Skeletal muscle tissue (tissue), 4 donors: ENCODE results near the gene PFKFB2. TPM values are rescaled to one million over a fixed set of nuclear protein-coding genes. Genes with fewer than 3 reads are reported as not detected.

Experiments used
- H3K27ac ChIP-seq: one replicate; pipeline ENCODE4 v1.7.0; 2013; ENCODE audit warnings: mild to moderate bottlenecking, low read depth, low read length, inconsistent platforms
- H3K27me3 ChIP-seq, 3 donors: one replicate each; pipeline ENCODE4 v1.7.0; 2013; ENCODE audit warnings: low read length in 3 of 3; ENCODE audit not compliant: control insufficient read depth in 3 of 3, insufficient read depth in 3 of 3
- H3K36me3 ChIP-seq, 3 donors: one replicate each; pipeline ENCODE4 v1.7.0; 2013; ENCODE audit warnings: low read length in 3 of 3; ENCODE audit not compliant: control insufficient read depth in 3 of 3, insufficient read depth in 3 of 3
- H3K4me1 ChIP-seq, 3 donors: one replicate each; pipeline ENCODE4 v1.7.0; 2013; ENCODE audit warnings: low read length in 3 of 3, mild to moderate bottlenecking in 3 of 3; ENCODE audit not compliant: control insufficient read depth in 3 of 3, insufficient read depth in 3 of 3
- H3K4me3 ChIP-seq, 3 donors: one replicate each; pipeline ENCODE4 v1.7.0; 2013; ENCODE audit warnings: low read length in 3 of 3
- H3K9ac ChIP-seq, 3 donors: one replicate each; pipeline ENCODE4 v1.7.0; 2013; ENCODE audit warnings: low read length in 3 of 3, mild to moderate bottlenecking in 3 of 3, moderate library complexity in 2 of 3, low read depth in 1 of 3
- H3K9me3 ChIP-seq, 3 donors: one replicate each; pipeline ENCODE4 v1.7.0; 2013; ENCODE audit warnings: low read length in 3 of 3; ENCODE audit not compliant: control insufficient read depth in 3 of 3
- total RNA-seq: library from RNA; depleted of rRNA; stranded (reverse); fragments of >200 nt; gene quantifications from one replicate; pipeline ENCODE4 v1.2.3, GENCODE V29; 2014
- donor health status: Osteomylitis.

The PFKFB2 gene
- total RNA-seq, 1 donor from 2014 or later, result 3.7 TPM

- peaks cover 0 to 4% (median 3%) of the 10 kb centered on the region in 3 donors for H3K4me1 ChIP-seq
These were observed 31.7 kb downstream of the PFKFB2 start for GRCh38 chr1:207084701-207085180.

GRCh38 chr1:207085887-207086286, 32.8 kb downstream of the PFKFB2 start:
- H3K27me3 ChIP-seq, result no peaks in the 10 kb centered on the region
- no peaks in the 10 kb centered on the region for H3K36me3 ChIP-seq
- H3K27ac ChIP-seq, result no peak overlapping the region

More at GRCh38 chr1:207084701-207085180, 31.7 kb downstream of the PFKFB2 start:
- no peaks in the 10 kb centered on the region for H3K27me3 ChIP-seq
- H3K9me3 ChIP-seq, result no peaks in the 10 kb centered on the region
- H3K4me3 ChIP-seq, result no peak overlapping the region
- no peak overlapping the region for H3K27ac ChIP-seq
- peaks cover 0 to 5% (median 0%) of the 10 kb centered on the region in 3 donors for H3K36me3 ChIP-seq
- H3K9ac ChIP-seq, result no peak overlapping the region

DNA sequence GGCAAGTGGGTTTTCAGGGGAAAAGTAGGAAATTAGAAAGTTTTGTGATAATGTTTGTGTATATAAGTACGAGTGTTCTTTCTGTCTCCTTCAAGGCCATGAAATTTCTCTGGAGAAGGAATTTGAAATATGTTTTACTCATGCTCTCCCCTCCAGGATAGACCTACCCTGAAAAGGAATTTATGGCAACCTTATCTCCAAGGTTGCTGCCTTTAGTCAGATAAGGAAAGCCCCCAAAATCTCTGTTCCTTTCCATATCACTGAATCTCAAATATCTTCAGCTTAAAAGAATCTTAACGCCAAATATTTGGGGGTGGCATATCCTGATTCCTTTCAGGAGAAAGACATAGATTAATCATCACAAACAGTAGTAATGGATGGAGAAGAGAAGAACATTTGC, 35.1 kb downstream of the PFKFB2 start:
- no peaks in the 10 kb centered on the region for H3K36me3 ChIP-seq
- no peaks in the 10 kb centered on the region for H3K9me3 ChIP-seq
- no peak overlapping the region for H3K4me3 ChIP-seq
- H3K27me3 ChIP-seq, result no peaks in the 10 kb centered on the region
- H3K4me1 ChIP-seq, result peaks cover 0 to 4% (median 3%) of the 10 kb centered on the region in 3 donors
- no peak overlapping the region for H3K9ac ChIP-seq
- H3K27ac ChIP-seq, result no peak overlapping the region

More at GRCh38 chr1:207085887-207086286, 32.8 kb downstream of the PFKFB2 start:
- Histone ChIP-seq H3K9ac (no peak overlapping the region), H3K9me3 (no peaks in the 10 kb centered on the region), H3K4me3 (no peak overlapping the region), H3K4me1 (peaks cover 0 to 4% (median 3%) of the 10 kb centered on the region in 3 donors)

DNA sequence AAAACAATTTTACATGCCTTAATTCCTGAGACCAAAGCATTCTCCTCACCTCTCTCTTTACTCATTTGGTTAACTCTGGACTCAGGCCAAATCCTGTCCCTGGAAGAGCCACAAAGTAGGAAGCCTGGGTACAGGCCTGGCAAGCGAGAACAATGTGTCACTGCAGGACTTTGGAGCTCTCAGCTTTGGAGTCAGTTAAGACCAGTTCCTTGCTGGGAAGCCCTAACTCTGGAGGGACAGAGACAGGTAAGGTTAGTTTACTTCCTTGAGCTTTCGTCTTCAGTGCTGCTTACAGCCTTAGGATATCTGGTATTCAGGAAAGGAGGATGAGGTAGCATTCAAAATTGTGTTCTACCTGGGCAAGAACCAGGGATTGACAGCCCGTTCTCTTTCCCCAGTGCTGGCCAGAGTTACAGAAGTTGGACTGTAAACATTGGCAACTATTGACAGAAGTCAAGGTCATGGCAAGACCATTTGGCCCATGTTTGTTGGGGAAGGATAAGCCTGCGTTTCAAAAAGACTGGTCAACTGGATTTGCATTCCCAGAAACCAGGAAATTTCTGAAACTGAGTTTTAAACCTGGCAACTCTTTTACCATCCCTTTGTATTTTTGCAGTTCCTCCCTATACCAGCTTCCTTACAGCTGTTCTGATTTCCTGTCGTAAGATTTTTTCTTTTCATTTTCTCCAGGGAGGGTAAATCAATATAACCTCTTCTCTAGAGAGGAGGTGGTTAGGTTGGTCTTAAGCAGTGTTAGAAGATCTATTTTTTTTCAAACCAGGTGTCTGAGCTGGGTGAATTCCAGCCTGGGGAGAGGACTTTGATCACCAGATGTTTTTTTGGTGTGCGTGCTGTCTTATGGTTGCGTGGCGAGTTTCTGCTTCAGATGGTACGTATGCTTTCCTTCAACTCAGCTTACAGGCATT, 35.9 kb downstream of the PFKFB2 start, which contains the start of gene C4BPB:
TSS of gene C4BPB (plus strand) at position 160 of the 926 bp plus-strand sequence. CDS start at position 832, 672 bp downstream.
- Histone ChIP-seq H3K27me3 (no peaks in the 10 kb centered on the region), H3K4me3 (no peak within 1 kb of the TSS), H3K27ac (no peak within 1 kb of the TSS), H3K4me1 (peaks cover 0 to 4% (median 3%) of the 10 kb centered on the region in 3 donors), H3K9ac (no peak within 1 kb of the TSS), H3K36me3 (no peaks in the 10 kb centered on the region), H3K9me3 (no peaks in the 10 kb centered on the region)

DNA sequence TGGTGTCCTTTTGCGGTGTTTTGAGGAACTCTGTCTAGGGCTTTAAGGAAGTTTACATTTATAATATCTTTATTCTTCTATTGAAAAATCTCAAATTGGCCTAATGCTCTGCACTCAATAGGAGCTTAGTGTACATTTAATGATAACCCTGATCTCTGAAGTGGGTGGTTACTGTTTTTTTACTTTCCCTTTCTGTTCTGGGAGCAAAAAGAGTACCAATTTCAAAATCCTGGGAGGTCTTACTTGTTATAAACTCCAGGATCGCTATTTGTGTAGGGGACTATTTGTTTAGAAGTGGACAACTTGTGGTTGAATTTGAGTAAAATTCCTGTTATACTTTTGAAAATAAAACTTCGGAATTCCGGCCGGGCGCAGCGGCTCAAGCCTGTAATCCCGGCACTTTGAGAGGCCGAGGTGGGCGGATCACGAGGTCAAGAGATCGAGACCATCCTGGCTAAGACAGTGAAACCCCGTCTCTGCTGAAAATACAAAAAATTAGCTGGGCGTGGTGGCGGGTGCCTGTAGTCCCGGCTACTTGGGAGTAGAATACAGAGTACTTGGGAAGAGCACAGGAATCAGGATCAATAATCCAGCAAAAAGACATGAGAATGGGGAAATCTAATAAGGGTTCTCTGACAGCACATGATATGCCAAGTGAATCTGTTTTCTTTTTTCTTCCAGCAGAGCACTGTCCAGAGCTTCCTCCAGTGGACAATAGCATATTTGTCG, 36.7 kb downstream of the PFKFB2 start:
- H3K9me3 ChIP-seq, result no peaks in the 10 kb centered on the region
- no peak overlapping the region for H3K27ac ChIP-seq
- no peak overlapping the region for H3K4me3 ChIP-seq
- H3K9ac ChIP-seq, result no peak overlapping the region
- H3K4me1 ChIP-seq, result peaks cover 0 to 4% (median 3%) of the 10 kb centered on the region in 3 donors
- no peaks in the 10 kb centered on the region for H3K27me3 ChIP-seq
- no peaks in the 10 kb centered on the region for H3K36me3 ChIP-seq

- H3K27me3 ChIP-seq, result no peaks in the 10 kb centered on the region
- H3K9me3 ChIP-seq, result no peaks in the 10 kb centered on the region
- H3K9ac ChIP-seq, result no peak overlapping the region
- H3K4me3 ChIP-seq, result no peak overlapping the region
- H3K36me3 ChIP-seq, result no peaks in the 10 kb centered on the region
- peaks cover 0 to 4% (median 3%) of the 10 kb centered on the region in 3 donors for H3K4me1 ChIP-seq
- no peak overlapping the region for H3K27ac ChIP-seq
These were observed 38.3 kb downstream of the PFKFB2 start for GRCh38 chr1:207091200-207091908.

DNA sequence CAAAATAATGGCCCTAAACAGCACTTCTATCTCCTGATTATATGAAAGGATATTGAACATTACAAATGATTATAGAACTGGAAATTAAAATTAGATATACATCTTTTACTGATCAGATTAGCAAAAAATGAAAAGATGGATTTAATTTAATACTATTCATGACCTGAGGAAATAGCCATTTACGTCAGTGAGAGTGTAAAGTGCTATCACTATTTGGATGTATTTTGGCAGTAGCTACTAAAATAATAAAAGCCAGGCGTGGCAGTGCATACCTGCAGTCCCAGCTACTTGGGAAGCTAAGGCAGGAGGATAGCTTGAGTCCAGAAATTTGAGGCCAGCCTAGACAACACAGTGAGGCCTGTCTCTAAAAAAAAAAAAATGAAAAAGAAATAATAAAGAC, 40.9 kb downstream of the PFKFB2 start:
- Histone ChIP-seq H3K9ac (no peak overlapping the region), H3K9me3 (no peaks in the 10 kb centered on the region), H3K4me1 (peaks cover 0 to under 1% (median 0%) of the 10 kb centered on the region in 3 donors), H3K36me3 (no peaks in the 10 kb centered on the region), H3K4me3 (no peak overlapping the region), H3K27me3 (no peaks in the 10 kb centered on the region), H3K27ac (no peak overlapping the region)

GRCh38 chr1:207097871-207098324, 44.8 kb downstream of the PFKFB2 start:
- H3K4me3 ChIP-seq, result no peak overlapping the region
- no peaks in the 10 kb centered on the region for H3K27me3 ChIP-seq
- H3K27ac ChIP-seq, result no peak overlapping the region
- no peaks in the 10 kb centered on the region for H3K36me3 ChIP-seq
- H3K9me3 ChIP-seq, result no peaks in the 10 kb centered on the region
- no peak overlapping the region for H3K9ac ChIP-seq
- H3K4me1 ChIP-seq, result no peaks in the 10 kb centered on the region

GRCh38 chr1:207101720-207102119, 48.6 kb downstream of the PFKFB2 start:
- no peak overlapping the region for H3K4me3 ChIP-seq
- H3K36me3 ChIP-seq, result no peaks in the 10 kb centered on the region
- no peak overlapping the region for H3K27ac ChIP-seq
- no peaks in the 10 kb centered on the region for H3K27me3 ChIP-seq
- no peak overlapping the region for H3K9ac ChIP-seq
- H3K9me3 ChIP-seq, result no peaks in the 10 kb centered on the region
- no peaks in the 10 kb centered on the region for H3K4me1 ChIP-seq
